Panc1 (cell line): ENCODE measurements around the gene POGK. TPM values are rescaled to one million over a fixed set of nuclear protein-coding genes. Genes with fewer than 3 reads are reported as not detected.

ENCODE experiments used
- ATAC-seq: fragments of 200-7000 bp; cut with Tn5 transposase; 2 replicates; pipeline ENCODE4 v1.9.1; 2020; ENCODE audit warnings: mild to moderate bottlenecking, moderate library complexity
- BruUV-seq: library from RNA; stranded (reverse); fragments of 400-500 nt; replicated peaks from 2 replicates; lab custom pipeline; 2021; lab: Mats Ljungman, UMichigan
- CTCF ChIA-PET: fragments of 300-600 bp; sonication (Branson Sonifier 250); formaldehyde crosslinking; loops from one replicate; lab custom pipeline; 2022; ENCODE audit warnings: antibody characterized with exemption; lab: Charles Lee
- POLR2A ChIA-PET: fragments of 300-600 bp; sonication (Branson Sonifier 250); formaldehyde crosslinking; loops from one replicate; lab custom pipeline; 2022; ENCODE audit warnings: antibody characterized with exemption; lab: Charles Lee
- DNase-seq: peaks from one replicate; pipeline ENCODE4 v3.0.0-alpha.2; 2010; ENCODE audit warnings: low read depth, low spot score
- H3K27ac ChIP-seq: 2 replicates; pipeline ENCODE4 v1.5.1; 2011; ENCODE audit warnings: mild to moderate bottlenecking, low read length, inconsistent platforms
- H3K27me3 ChIP-seq: fragments of 200-500 bp; sonication (Bioruptor generic); 2 replicates; pipeline ENCODE4 v1.6.0; 2014; ENCODE audit warnings: low read length, inconsistent platforms; ENCODE audit not compliant: control insufficient read depth, insufficient read depth
- H3K36me3 ChIP-seq: fragments of 200-500 bp; sonication (Bioruptor generic); 2 replicates; pipeline ENCODE4 v1.5.1; 2014; ENCODE audit warnings: inconsistent platforms, mild to moderate bottlenecking, low read length, moderate library complexity; ENCODE audit not compliant: control insufficient read depth, insufficient read depth
- H3K4me1 ChIP-seq: 2 replicates; pipeline ENCODE4 v1.5.1; 2011; ENCODE audit warnings: inconsistent platforms, mild to moderate bottlenecking, low read length, moderate library complexity; ENCODE audit not compliant: control insufficient read depth, insufficient read depth
- H3K4me3 ChIP-seq, 2 experiments: 2 replicates each; pipeline ENCODE4 v1.5.1; 2011 to 2012; ENCODE audit warnings: low read depth in 2 of 2, low read length in 2 of 2, mild to moderate bottlenecking in 2 of 2, inconsistent platforms in 1 of 2, moderate library complexity in 1 of 2
- H3K9me3 ChIP-seq: fragments of 200-500 bp; sonication (Bioruptor generic); 2 replicates; pipeline ENCODE4 v1.5.1; 2014; ENCODE audit warnings: low read depth, mild to moderate bottlenecking, inconsistent platforms, low read length, moderate library complexity; ENCODE audit not compliant: control insufficient read depth, insufficient read depth
- CTCF ChIP-seq: fragments of 450-650 bp; IDR thresholded peaks from 2 replicates; pipeline ENCODE4 v1.5.1; 2017; ENCODE audit warnings: mild to moderate bottlenecking
- POLR2AphosphoS5 ChIP-seq: IDR thresholded peaks from 2 replicates; pipeline ENCODE4 v1.6.1; 2012; ENCODE audit warnings: mild to moderate bottlenecking, low read depth, low read length, moderate library complexity
- SIN3A ChIP-seq: IDR thresholded peaks from 2 replicates; pipeline ENCODE4 v1.6.1; 2012; ENCODE audit warnings: low read depth, mild to moderate bottlenecking, low read length, moderate library complexity, borderline replicate concordance; ENCODE audit not compliant: insufficient read depth
- TCF7L2 ChIP-seq: IDR thresholded peaks from 2 replicates; pipeline ENCODE4 v1.6.1; 2011; ENCODE audit warnings: mild to moderate bottlenecking, low read depth, low read length, inconsistent platforms
- in situ Hi-C: cut with HindIII; loops from 2 replicates; pipeline ENCODE4 v1.10.0; 2016; ENCODE audit warnings: low sequenced_read_pairs, low pct_unique_long_range_greater_than_20kb
- intact Hi-C: fragments of 100-400 bp; cut with micrococcal nuclease; formaldehyde crosslinking; loops from one replicate; pipeline ENCODE4 v1.10.0; 2022; ENCODE audit not compliant: unreplicated experiment
- total RNA-seq: library from RNA; stranded (reverse); gene quantifications from one replicate; pipeline ENCODE4 v1.2.1, GENCODE V29; 2021; ENCODE audit not compliant: unreplicated experiment
- TF ChIP-seq, protein P1 (sequence below), 2 experiments: IDR thresholded peaks; 2 replicates each; pipeline ENCODE4 v1.6.1; 2011 to 2012; ENCODE audit warnings: low read depth in 2 of 2, control low read depth in 1 of 2, low read length in 1 of 2, mild to moderate bottlenecking in 1 of 2, moderate library complexity in 1 of 2; ENCODE audit not compliant: insufficient read depth in 1 of 2

POGK gene
- total RNA-seq, 1 experiment from 2014 or later = 49.5 TPM

DNA sequence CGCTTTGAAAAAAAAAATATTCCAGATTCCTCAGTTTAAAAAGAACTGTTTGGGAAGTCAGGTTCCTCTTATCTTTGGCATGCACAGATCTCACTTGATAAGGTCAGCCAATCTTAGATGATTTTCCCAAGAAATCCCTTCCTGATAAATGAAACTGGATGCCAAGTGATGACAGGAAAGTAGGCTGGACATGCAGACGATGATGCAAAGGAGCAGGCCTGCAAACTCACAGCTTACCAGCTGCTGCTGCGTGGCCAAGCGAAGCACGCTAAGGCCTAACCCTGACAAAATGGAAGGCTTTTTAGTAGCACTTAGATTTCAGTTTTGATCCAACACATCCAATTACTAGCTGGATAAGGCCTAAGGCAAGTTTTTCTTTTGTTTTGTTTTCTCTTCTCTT is 26.7 kb downstream of the POGK start:
- intact Hi-C loops (no loop called here), in situ Hi-C loops (no loop called here)
- CTCF ChIA-PET = no interaction called here
- no peak for DNase-seq
- Histone ChIP-seq H3K27ac (no peak overlapping the region), H3K27me3 (no peaks in the 10 kb centered on the region), H3K36me3 (peaks cover 16% of the 10 kb centered on the region; the same call in 1 of the 2 replicates), H3K4me1 (no peaks in the 10 kb centered on the region), H3K9me3 (no peaks in the 10 kb centered on the region), H3K4me3 (no peak overlapping the region)
- ATAC-seq = no peak
- POLR2A ChIA-PET = no interaction called here
- no TSS peak for BruUV-seq
- no peak for TF ChIP-seq TCF7L2
- no peak for TF ChIP-seq CTCF
- no peak for TF ChIP-seq SIN3A
- TF ChIP-seq POLR2AphosphoS5 = no peak
- TF ChIP-seq, protein P1, sequence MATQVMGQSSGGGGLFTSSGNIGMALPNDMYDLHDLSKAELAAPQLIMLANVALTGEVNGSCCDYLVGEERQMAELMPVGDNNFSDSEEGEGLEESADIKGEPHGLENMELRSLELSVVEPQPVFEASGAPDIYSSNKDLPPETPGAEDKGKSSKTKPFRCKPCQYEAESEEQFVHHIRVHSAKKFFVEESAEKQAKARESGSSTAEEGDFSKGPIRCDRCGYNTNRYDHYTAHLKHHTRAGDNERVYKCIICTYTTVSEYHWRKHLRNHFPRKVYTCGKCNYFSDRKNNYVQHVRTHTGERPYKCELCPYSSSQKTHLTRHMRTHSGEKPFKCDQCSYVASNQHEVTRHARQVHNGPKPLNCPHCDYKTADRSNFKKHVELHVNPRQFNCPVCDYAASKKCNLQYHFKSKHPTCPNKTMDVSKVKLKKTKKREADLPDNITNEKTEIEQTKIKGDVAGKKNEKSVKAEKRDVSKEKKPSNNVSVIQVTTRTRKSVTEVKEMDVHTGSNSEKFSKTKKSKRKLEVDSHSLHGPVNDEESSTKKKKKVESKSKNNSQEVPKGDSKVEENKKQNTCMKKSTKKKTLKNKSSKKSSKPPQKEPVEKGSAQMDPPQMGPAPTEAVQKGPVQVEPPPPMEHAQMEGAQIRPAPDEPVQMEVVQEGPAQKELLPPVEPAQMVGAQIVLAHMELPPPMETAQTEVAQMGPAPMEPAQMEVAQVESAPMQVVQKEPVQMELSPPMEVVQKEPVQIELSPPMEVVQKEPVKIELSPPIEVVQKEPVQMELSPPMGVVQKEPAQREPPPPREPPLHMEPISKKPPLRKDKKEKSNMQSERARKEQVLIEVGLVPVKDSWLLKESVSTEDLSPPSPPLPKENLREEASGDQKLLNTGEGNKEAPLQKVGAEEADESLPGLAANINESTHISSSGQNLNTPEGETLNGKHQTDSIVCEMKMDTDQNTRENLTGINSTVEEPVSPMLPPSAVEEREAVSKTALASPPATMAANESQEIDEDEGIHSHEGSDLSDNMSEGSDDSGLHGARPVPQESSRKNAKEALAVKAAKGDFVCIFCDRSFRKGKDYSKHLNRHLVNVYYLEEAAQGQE (IDR thresholded peaks at IDR 0.05; ENCODE audit: insufficient read depth in 1 of 2, low read depth in 2 of 2, low read length in 1 of 2) = no peak

DNA sequence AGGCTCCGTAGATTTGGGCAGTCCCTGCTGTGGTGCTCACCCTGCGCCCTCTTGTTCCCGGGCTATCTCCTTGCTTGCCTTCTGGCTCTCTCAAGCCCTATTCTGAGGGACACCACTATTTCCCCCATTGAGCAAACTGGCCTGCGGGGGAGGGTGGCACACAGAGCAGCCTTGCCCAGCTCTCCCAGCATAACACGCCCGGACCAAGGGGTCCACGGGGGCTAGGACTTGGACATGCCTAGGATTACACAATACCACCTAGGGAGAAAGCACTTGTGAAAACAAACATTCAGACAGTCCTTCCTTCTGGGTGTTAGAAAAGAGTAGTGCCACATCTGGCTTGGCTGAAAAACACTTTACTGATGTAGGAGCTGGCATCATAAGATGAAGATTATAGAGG is 29.4 kb downstream of the POGK start:
- DNase-seq = no peak
- ChIA-PET CTCF (no interaction called here), POLR2A (interaction anchor here (0.7 kb wide), 1 partner anchor 902 kb away, joined by 4 read pairs; no protein-coding TSS in a partner anchor)
- no peak for ATAC-seq
- Histone ChIP-seq H3K9me3 (no peaks in the 10 kb centered on the region), H3K36me3 (no peaks in the 10 kb centered on the region), H3K4me1 (no peaks in the 10 kb centered on the region; the same call in 1 of the 2 replicates), H3K4me3 (no peak overlapping the region), H3K27ac (no peak overlapping the region), H3K27me3 (no peaks in the 10 kb centered on the region)
- intact Hi-C loops = no loop called here
- in situ Hi-C loops = no loop called here
- no peak for TF ChIP-seq TCF7L2
- no peak for TF ChIP-seq SIN3A
- TF ChIP-seq, protein P1 (IDR thresholded peaks at IDR 0.05; ENCODE audit: insufficient read depth in 1 of 2, low read depth in 2 of 2, low read length in 1 of 2) = no peak
- TF ChIP-seq POLR2AphosphoS5 = no peak
- no peak for TF ChIP-seq CTCF
- BruUV-seq = no TSS peak
